IMR-90 (cell line): ENCODE measurements around the gene MAP3K15. TPM values are rescaled to one million over a fixed set of nuclear protein-coding genes. Genes with fewer than 3 reads are reported as not detected.

Experiments
- ATAC-seq: fragments of 200-7000 bp; cut with Tn5 transposase; 2 replicates; pipeline ENCODE4 v1.9.1; 2020; ENCODE audit warnings: low read depth, mild to moderate bottlenecking, moderate library complexity
- BruUV-seq: library from RNA; stranded (reverse); fragments of 400-500 nt; replicated peaks from 2 replicates; lab custom pipeline; 2021; lab: Mats Ljungman, UMichigan
- CTCF ChIA-PET: fragments of 300-600 bp; formaldehyde crosslinking; extraction: SDS; loops from one replicate; lab custom pipeline; 2021; ENCODE audit warnings: antibody characterized with exemption; lab: Yijun Ruan, JAX
- POLR2A ChIA-PET: fragments of 300-600 bp; sonication (Branson Sonifier 250); formaldehyde crosslinking; loops from one replicate; lab custom pipeline; 2022; ENCODE audit warnings: antibody characterized with exemption; ENCODE audit not compliant: unreplicated experiment; lab: Charles Lee
- DNase-seq: peaks from one replicate; pipeline ENCODE4 v3.0.0; 2013
- H2AFZ ChIP-seq: replicated peaks from 2 replicates; pipeline ENCODE3; 2013; ENCODE audit warnings: low read length, mild to moderate bottlenecking; ENCODE audit not compliant: poor library complexity
- H2AK5ac ChIP-seq: 2 replicates; pipeline ENCODE4 v1.6.1; 2013; ENCODE audit warnings: low read depth, low read length, inconsistent platforms
- H2AK9ac ChIP-seq: replicated peaks from 2 replicates; pipeline ENCODE3; 2013; ENCODE audit warnings: mild to moderate bottlenecking, low read depth, low read length, moderate library complexity; ENCODE audit not compliant: poor library complexity
- H2BK120ac ChIP-seq: 2 replicates; pipeline ENCODE4 v1.6.1; 2013; ENCODE audit warnings: low read depth, low read length, inconsistent platforms
- H2BK15ac ChIP-seq: 3 replicates; pipeline ENCODE4 v1.6.1; 2013; ENCODE audit warnings: low read depth, low read length, inconsistent platforms
- H2BK20ac ChIP-seq: 2 replicates; pipeline ENCODE4 v1.6.1; 2013; ENCODE audit warnings: low read depth, mild to moderate bottlenecking, inconsistent platforms, low read length, moderate library complexity
- H2BK5ac ChIP-seq: 2 replicates; pipeline ENCODE4 v1.6.1; 2013; ENCODE audit warnings: mild to moderate bottlenecking, low read depth, low read length, inconsistent platforms; ENCODE audit not compliant: poor library complexity, severe bottlenecking
- H3K14ac ChIP-seq: replicated peaks from 2 replicates; pipeline ENCODE4 v1.6.1; 2013; ENCODE audit warnings: low read depth, low read length, inconsistent platforms
- H3K18ac ChIP-seq: 2 replicates; pipeline ENCODE4 v1.6.1; 2013; ENCODE audit warnings: low read depth, low read length, control low read depth
- H3K23ac ChIP-seq: 2 replicates; pipeline ENCODE4 v1.6.1; 2013; ENCODE audit warnings: low read depth, low read length, inconsistent platforms
- H3K27ac ChIP-seq: 2 replicates; pipeline ENCODE4 v1.5.1; 2013; ENCODE audit warnings: mild to moderate bottlenecking, control low read depth, low read length; ENCODE audit not compliant: insufficient read depth
- H3K27me3 ChIP-seq: 2 replicates; pipeline ENCODE4 v1.6.1; 2013; ENCODE audit warnings: low read length; ENCODE audit not compliant: control insufficient read depth, insufficient read depth
- H3K36me3 ChIP-seq: 2 replicates; pipeline ENCODE4 v1.6.1; 2013; ENCODE audit warnings: low read length, mixed read lengths; ENCODE audit not compliant: control insufficient read depth, insufficient read depth
- H3K4ac ChIP-seq: 2 replicates; pipeline ENCODE4 v1.6.1; 2013; ENCODE audit warnings: low read depth, low read length, inconsistent platforms
- H3K4me1 ChIP-seq: 2 replicates; pipeline ENCODE4 v1.6.1; 2013; ENCODE audit warnings: low read length, mixed read lengths; ENCODE audit not compliant: control insufficient read depth, insufficient read depth
- H3K4me2 ChIP-seq: 2 replicates; pipeline ENCODE4 v1.6.1; 2013; ENCODE audit warnings: low read depth, mild to moderate bottlenecking, control low read depth, low read length, moderate library complexity
- H3K4me3 ChIP-seq: 2 replicates; pipeline ENCODE4 v1.5.1; 2013; ENCODE audit warnings: low read depth, mild to moderate bottlenecking, control low read depth, low read length, moderate library complexity; ENCODE audit not compliant: insufficient read depth
- H3K56ac ChIP-seq: 2 replicates; pipeline ENCODE4 v1.6.1; 2013; ENCODE audit warnings: low read length, inconsistent platforms; ENCODE audit not compliant: insufficient read depth; ENCODE audit errors: extremely low read depth
- H3K79me1 ChIP-seq, 2 experiments: 2 replicates each; pipeline ENCODE4 v1.6.1; 2013; ENCODE audit warnings: low read length in 2 of 2, inconsistent platforms in 1 of 2, low read depth in 1 of 2
- H3K9ac ChIP-seq: 2 replicates; pipeline ENCODE4 v1.6.1; 2013; ENCODE audit warnings: low read depth, low read length, control low read depth
- H3K9me1 ChIP-seq: 2 replicates; pipeline ENCODE4 v1.6.1; 2013; ENCODE audit warnings: low read length, inconsistent platforms; ENCODE audit not compliant: insufficient read depth
- H3K9me3 ChIP-seq: 2 replicates; pipeline ENCODE4 v1.6.1; 2013; ENCODE audit warnings: low read length; ENCODE audit not compliant: control insufficient read depth, insufficient read depth
- H4K20me1 ChIP-seq: 2 replicates; pipeline ENCODE4 v1.6.1; 2013; ENCODE audit warnings: low read length, inconsistent platforms; ENCODE audit not compliant: insufficient read depth
- H4K5ac ChIP-seq: 2 replicates; pipeline ENCODE4 v1.6.1; 2013; ENCODE audit warnings: mild to moderate bottlenecking, low read depth, low read length, control low read depth
- H4K8ac ChIP-seq, 2 experiments: 2 replicates each; pipeline ENCODE4 v1.6.1; 2013; ENCODE audit warnings: low read depth in 2 of 2, low read length in 2 of 2, control low read depth in 1 of 2, inconsistent platforms in 1 of 2
- H4K91ac ChIP-seq: 2 replicates; pipeline ENCODE4 v1.6.1; 2013; ENCODE audit warnings: low read depth, low read length, inconsistent platforms; ENCODE audit not compliant: insufficient read depth
- BHLHE40 ChIP-seq: fragments of 150-350 bp; IDR thresholded peaks from 2 replicates; pipeline ENCODE4 v1.6.1; 2016; ENCODE audit warnings: mild to moderate bottlenecking, low read depth, low read length
- CHD1 ChIP-seq: IDR thresholded peaks from 2 replicates; pipeline ENCODE4 v1.6.1; 2012; ENCODE audit warnings: low read depth, low read length, improper control_type of control experiment
- MXI1 ChIP-seq: IDR thresholded peaks from 2 replicates; pipeline ENCODE4 v1.6.1; 2012; ENCODE audit warnings: low read depth, mild to moderate bottlenecking, low read length, moderate library complexity, borderline replicate concordance
- NFE2L2 ChIP-seq: fragments of 150-350 bp; IDR thresholded peaks from 2 replicates; pipeline ENCODE4 v1.6.1; 2016; ENCODE audit warnings: low read depth, mild to moderate bottlenecking, low read length
- POLR2A ChIP-seq: IDR thresholded peaks from 2 replicates; pipeline ENCODE4 v1.6.1; 2012; ENCODE audit warnings: mild to moderate bottlenecking, low read depth, low read length
- RCOR1 ChIP-seq: IDR thresholded peaks from 2 replicates; pipeline ENCODE4 v1.6.1; 2012; ENCODE audit warnings: mild to moderate bottlenecking, low read length, improper control_type of control experiment; ENCODE audit not compliant: insufficient replicate concordance
- SMC3 ChIP-seq: fragments of 150-350 bp; IDR thresholded peaks from 2 replicates; pipeline ENCODE4 v1.6.1; 2016; ENCODE audit warnings: low read depth, mild to moderate bottlenecking, antibody characterized with exemption, low read length, moderate library complexity
- WGBS, 2 experiments: methylation state at CpG; one replicate each; pipeline versions ENCODE4 v1.1.5 to v1.1.7; 2013; ENCODE audit warnings: missing lambda C conversion rate in 2 of 2; ENCODE audit not compliant: insufficient read length in 1 of 2; ENCODE audit errors: extremely low coverage in 2 of 2; 5-methylcytosine and 5-hydroxymethylcytosine counted together
- dilution Hi-C: fragments of 300-500 bp; cut with HindIII; formaldehyde crosslinking; loops from one replicate; pipeline ENCODE4 v1.14.3; 2018; ENCODE audit warnings: low sequenced_read_pairs; ENCODE audit not compliant: unreplicated experiment
- in situ Hi-C: fragments of 300-500 bp; cut with MboI; formaldehyde crosslinking; loops from 3 replicates; pipeline ENCODE4 v1.14.3; 2019; ENCODE audit warnings: low sequenced_read_pairs, inconsistent platforms, mixed read lengths
- intact Hi-C: fragments of 100-400 bp; cut with micrococcal nuclease; formaldehyde crosslinking; loops from 2 replicates; pipeline ENCODE4 v1.10.0; 2022
- polyA plus RNA-seq, 3 experiments: library from polyadenylated mRNA; depleted of rRNA; stranded (reverse); fragments of >200 nt; gene quantifications; 2 replicates each; pipeline ENCODE4 v1.2.3, GENCODE V29; 2012; ENCODE audit warnings: low replicate concordance in 1 of 3
- total RNA-seq: library from RNA; depleted of rRNA; stranded (reverse); fragments of >200 nt; gene quantifications from 2 replicates; pipeline ENCODE4 v1.2.3, GENCODE V29; 2012

Gene MAP3K15
- total and polyA plus RNA-seq, 2 of the 4 experiments (the other 2 are of a cell fraction): under 0.01 to 0.10 TPM

DNA sequence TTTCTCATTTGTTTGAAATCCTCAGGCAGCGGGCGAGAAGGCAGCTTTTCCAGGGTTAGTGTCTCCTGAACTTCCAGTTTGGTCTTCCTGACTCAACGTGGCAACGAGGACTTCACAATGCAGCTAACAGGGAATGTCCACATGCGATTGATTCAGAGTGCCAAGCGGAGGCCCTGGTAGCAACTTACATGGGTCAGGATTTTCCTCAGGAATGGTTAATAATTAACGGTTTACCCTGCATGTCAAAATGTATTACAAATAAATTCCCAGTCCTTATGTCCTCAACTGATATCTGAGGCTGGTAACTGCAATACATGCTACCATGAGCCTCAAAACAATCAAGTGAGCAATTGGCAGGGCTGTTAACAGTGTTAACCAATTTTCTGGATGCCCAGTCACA lies 67.2 kb downstream of the MAP3K15 start:
- ATAC-seq (no peak), DNase-seq (no peak)
- H2BK5ac ChIP-seq: no peak overlapping the region
- H2BK15ac ChIP-seq: no peak overlapping the region
- no peaks in the 10 kb centered on the region for H3K79me1 ChIP-seq
- H3K9me1 ChIP-seq: no peaks in the 10 kb centered on the region
- H3K4ac ChIP-seq: no peak overlapping the region
- POLR2A ChIA-PET: no interaction called here
- TF ChIP-seq BHLHE40: no peak
- TF ChIP-seq RCOR1: no peak
- TF ChIP-seq SMC3: no peak
- TF ChIP-seq MXI1: no peak
- TF ChIP-seq POLR2A: no peak
- no peak for TF ChIP-seq CHD1
- TF ChIP-seq NFE2L2: no peak
- no peak overlapping the region for H4K5ac ChIP-seq
- no CpG with 5 or more reads among the region's 7 CpGs for WGBS, 2 experiments
- H3K4me3 ChIP-seq: no peak overlapping the region
- CTCF ChIA-PET: no interaction called here
- no peaks in the 10 kb centered on the region for H4K20me1 ChIP-seq
- no peak overlapping the region for H2BK120ac ChIP-seq
- intact Hi-C loops (loop anchor here (10.0 kb wide), 1 partner anchor 1693 kb away; no protein-coding TSS in a partner anchor), dilution Hi-C loops (no loop called here), in situ Hi-C loops (no loop called here)
- H2BK20ac ChIP-seq: no peak overlapping the region
- H3K27ac ChIP-seq: no peak overlapping the region
- H2AK9ac ChIP-seq: no peak overlapping the region
- H3K14ac ChIP-seq: no peak overlapping the region
- no peak overlapping the region for H2AFZ ChIP-seq
- H3K23ac ChIP-seq: no peak overlapping the region
- BruUV-seq: no TSS peak
- no peaks in the 10 kb centered on the region for H3K36me3 ChIP-seq
- H3K27me3 ChIP-seq: no peaks in the 10 kb centered on the region
- H4K91ac ChIP-seq: no peak overlapping the region
- H4K8ac ChIP-seq: no peak overlapping the region
- H3K9me3 ChIP-seq: no peaks in the 10 kb centered on the region
- H3K4me1 ChIP-seq: no peaks in the 10 kb centered on the region
- no peak overlapping the region for H3K18ac ChIP-seq
- no peak overlapping the region for H3K4me2 ChIP-seq
- H2AK5ac ChIP-seq: no peak overlapping the region
- no peak overlapping the region for H3K56ac ChIP-seq
- no peak overlapping the region for H3K9ac ChIP-seq
